Tibial nerve (tissue), 4 donors: ENCODE results near the gene TRIM62. TPM values are rescaled to one million over a fixed set of nuclear protein-coding genes. Genes with fewer than 3 reads are reported as not detected.

Experiments used
- DNase-seq, 2 donors: peaks; one replicate each; pipeline ENCODE4 v3.0.0-alpha.2; 2019; ENCODE audit warnings: low spot score in 2 of 2
- H3K27ac ChIP-seq, 4 donors: fragments of 200-600 bp; sonication (generic) in 3 of 4; one replicate each; pipeline ENCODE4 v1.5.1; 2017 to 2019; ENCODE audit warnings: mild to moderate bottlenecking in 1 of 4
- H3K27me3 ChIP-seq, 2 donors: fragments of 200-600 bp; sonication (generic) in 1 of 2; one replicate each; pipeline versions ENCODE4 v1.5.1 to v1.6.0; 2017 to 2019
- H3K36me3 ChIP-seq, 3 donors: fragments of 200-600 bp; sonication (generic); one replicate each; pipeline ENCODE4 v1.5.1; 2018 to 2019
- H3K4me1 ChIP-seq, 4 donors: fragments of 200-600 bp; sonication (generic) in 3 of 4; one replicate each; pipeline ENCODE4 v1.5.1; 2017 to 2019
- H3K4me3 ChIP-seq, 4 donors: fragments of 200-600 bp; sonication (generic) in 3 of 4; one replicate each; pipeline ENCODE4 v1.5.1; 2017 to 2019; ENCODE audit warnings: mild to moderate bottlenecking in 1 of 4, moderate library complexity in 1 of 4
- H3K9me3 ChIP-seq, 4 donors: fragments of 200-600 bp; sonication (generic) in 3 of 4; one replicate each; pipeline ENCODE4 v1.5.1; 2017 to 2019
- EP300 ChIP-seq, 2 donors: sonication (generic); formaldehyde crosslinking; IDR thresholded peaks; one replicate each; pipeline ENCODE4 v1.6.1; 2017; ENCODE audit warnings: antibody characterized with exemption in 2 of 2, mild to moderate bottlenecking in 1 of 2
- POLR2A ChIP-seq, 2 donors: fragments of 450-650 bp; IDR thresholded peaks; one replicate each; pipeline ENCODE4 v1.6.1; 2017; ENCODE audit warnings: antibody characterized with exemption in 2 of 2, mild to moderate bottlenecking in 2 of 2, moderate library complexity in 2 of 2
- WGBS, 2 donors: methylation state at CpG; one replicate each; pipeline ENCODE4 v1.1.5; 2018; 5-methylcytosine and 5-hydroxymethylcytosine counted together
- total RNA-seq, 4 donors: library from RNA; depleted of rRNA; stranded (reverse); fragments of >200 nt; gene quantifications; one replicate each; pipeline ENCODE4 v1.1.0, GENCODE V29; 2016
- TF ChIP-seq, protein P1 (sequence below), 5 experiments: fragments of 200-600 bp in 3 of 5; fragments of 450-650 bp in 2 of 5; sonication (generic) in 3 of 5; IDR thresholded peaks; one replicate each; pipeline ENCODE4 v1.5.1; 2016 to 2019; ENCODE audit warnings: antibody characterized with exemption in 5 of 5, mild to moderate bottlenecking in 3 of 5, moderate library complexity in 2 of 5

The TRIM62 gene
- 10 to 100 TPM; 11.1 to 14.9 (median 12.2) TPM for total RNA-seq

DNA sequence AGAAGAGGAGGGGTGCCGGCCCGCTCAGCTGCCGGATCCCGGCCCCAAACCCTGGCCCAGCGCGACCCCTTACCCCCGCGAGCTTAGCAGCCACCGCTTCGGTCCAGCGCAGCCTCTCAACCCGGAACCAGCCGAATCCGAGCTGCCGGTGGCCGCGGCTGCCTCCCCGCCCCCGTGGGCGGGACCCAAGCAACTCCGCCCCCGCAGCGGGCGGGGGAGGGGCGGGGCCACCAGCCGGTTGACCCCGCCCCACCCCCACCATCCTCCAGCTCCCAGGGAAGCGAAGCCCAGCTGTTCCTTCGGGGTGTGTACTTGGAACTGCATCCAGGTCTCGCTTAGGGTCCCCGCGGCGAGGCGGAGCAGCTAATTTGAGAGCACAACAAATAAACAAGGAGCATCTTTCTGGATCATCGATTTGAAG, at the start of gene TRIM62:
Gene TRIM62 (minus strand): TSS at position 123 of the 421 bp plus-strand sequence. CDS start 611 bp downstream, outside the sequence.
- Histone ChIP-seq H3K9me3 (no peaks in the 10 kb centered on the region), H3K27ac (peak within 1 kb of the TSS; percentile 41 to 97 (median 82)), H3K4me1 (peaks cover 0 to 23% (median 9%) of the 10 kb centered on the region in 4 donors), H3K27me3 (no peaks in the 10 kb centered on the region), H3K36me3 (peaks cover 0 to 13% (median 0%) of the 10 kb centered on the region in 3 donors), H3K4me3 (peak within 1 kb of the TSS; percentile 45 to 81 (median 74))
- 1% methylated on average over 9 to 24 of the region's 35 CpGs for WGBS, 2 donors
- DNase-seq = peak; percentile 80 to 82
- TF ChIP-seq, protein P1, sequence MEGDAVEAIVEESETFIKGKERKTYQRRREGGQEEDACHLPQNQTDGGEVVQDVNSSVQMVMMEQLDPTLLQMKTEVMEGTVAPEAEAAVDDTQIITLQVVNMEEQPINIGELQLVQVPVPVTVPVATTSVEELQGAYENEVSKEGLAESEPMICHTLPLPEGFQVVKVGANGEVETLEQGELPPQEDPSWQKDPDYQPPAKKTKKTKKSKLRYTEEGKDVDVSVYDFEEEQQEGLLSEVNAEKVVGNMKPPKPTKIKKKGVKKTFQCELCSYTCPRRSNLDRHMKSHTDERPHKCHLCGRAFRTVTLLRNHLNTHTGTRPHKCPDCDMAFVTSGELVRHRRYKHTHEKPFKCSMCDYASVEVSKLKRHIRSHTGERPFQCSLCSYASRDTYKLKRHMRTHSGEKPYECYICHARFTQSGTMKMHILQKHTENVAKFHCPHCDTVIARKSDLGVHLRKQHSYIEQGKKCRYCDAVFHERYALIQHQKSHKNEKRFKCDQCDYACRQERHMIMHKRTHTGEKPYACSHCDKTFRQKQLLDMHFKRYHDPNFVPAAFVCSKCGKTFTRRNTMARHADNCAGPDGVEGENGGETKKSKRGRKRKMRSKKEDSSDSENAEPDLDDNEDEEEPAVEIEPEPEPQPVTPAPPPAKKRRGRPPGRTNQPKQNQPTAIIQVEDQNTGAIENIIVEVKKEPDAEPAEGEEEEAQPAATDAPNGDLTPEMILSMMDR (IDR thresholded peaks at IDR 0.05) = no peak
- peak in 1 of 2 donors; percentile 67 for TF ChIP-seq POLR2A (IDR thresholded peaks at IDR 0.05)
- TF ChIP-seq EP300 (IDR thresholded peaks at IDR 0.05) = peak; percentile 34 to 72

DNA sequence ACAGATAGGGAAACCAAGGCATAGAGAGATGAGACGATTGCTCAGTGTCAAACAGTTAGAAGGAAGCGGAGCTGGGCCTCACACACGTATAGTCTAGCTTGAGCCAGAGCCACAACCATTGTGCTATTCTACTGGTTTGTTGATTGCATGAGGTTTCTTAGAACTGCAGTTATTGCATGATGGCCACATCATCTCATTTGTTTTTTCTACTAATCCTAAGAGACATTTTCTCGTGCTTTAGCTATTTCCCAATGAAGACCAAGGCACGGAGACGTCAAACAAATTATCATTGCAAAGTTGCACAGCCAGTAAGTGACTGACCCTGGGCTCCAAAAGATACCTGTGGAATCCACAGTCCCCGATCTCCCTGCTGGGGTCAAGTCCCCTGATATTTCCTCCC, 49.3 kb upstream of the TRIM62 start:
- H3K27me3 ChIP-seq = no peaks in the 10 kb centered on the region
- WGBS, 2 donors = 85 to 87% methylated on average over 7 of the region's 7 CpGs
- H3K4me3 ChIP-seq = no peak overlapping the region
- H3K27ac ChIP-seq = no peak overlapping the region
- H3K4me1 ChIP-seq = peaks cover 0 to 7% (median 0%) of the 10 kb centered on the region in 4 donors
- H3K36me3 ChIP-seq = no peaks in the 10 kb centered on the region
- TF ChIP-seq EP300 (IDR thresholded peaks at IDR 0.05) = no peak
- DNase-seq = no peak
- H3K9me3 ChIP-seq = no peaks in the 10 kb centered on the region

- H3K27ac ChIP-seq = no peak overlapping the region
- peaks cover 0 to 11% (median 0%) of the 10 kb centered on the region in 4 donors for H3K9me3 ChIP-seq
- WGBS, 2 donors = 17% methylated on average over 5 of the region's 5 CpGs
- TF ChIP-seq, protein P1 (IDR thresholded peaks at IDR 0.05) = no peak
- TF ChIP-seq EP300 (IDR thresholded peaks at IDR 0.05) = no peak
- no peak for TF ChIP-seq POLR2A (IDR thresholded peaks at IDR 0.05)
- DNase-seq = peak; percentile 20 to 89
- H3K27me3 ChIP-seq = no peaks in the 10 kb centered on the region
- no peak overlapping the region for H3K4me3 ChIP-seq
- peaks cover 0 to 7% (median 0%) of the 10 kb centered on the region in 4 donors for H3K4me1 ChIP-seq
- no peaks in the 10 kb centered on the region for H3K36me3 ChIP-seq
Measured at GRCh38 chr1:33228935-33229487, 47.2 kb upstream of the TRIM62 start.

- Histone ChIP-seq H3K9me3 (peaks cover 0 to 18% (median 0%) of the 10 kb centered on the region in 4 donors), H3K4me1 (peaks cover 0 to 18% (median 0%) of the 10 kb centered on the region in 4 donors), H3K4me3 (no peak overlapping the region), H3K27ac (no peak overlapping the region), H3K36me3 (no peaks in the 10 kb centered on the region), H3K27me3 (no peaks in the 10 kb centered on the region)
- no peak for DNase-seq
- 80 to 83% methylated on average over 1 of the region's 1 CpG for WGBS, 2 donors
- TF ChIP-seq, protein P1 (IDR thresholded peaks at IDR 0.05) = no peak
- TF ChIP-seq EP300 (IDR thresholded peaks at IDR 0.05) (no peak), POLR2A (IDR thresholded peaks at IDR 0.05) (no peak)
Measured at GRCh38 chr1:33225586-33225985, 43.7 kb upstream of the TRIM62 start.

- no peak for DNase-seq
- H3K4me1 ChIP-seq = peaks cover 0 to 23% (median 0%) of the 10 kb centered on the region in 4 donors
- no peak overlapping the region for H3K4me3 ChIP-seq
- no peaks in the 10 kb centered on the region for H3K27me3 ChIP-seq
- TF ChIP-seq EP300 (IDR thresholded peaks at IDR 0.05) (no peak), POLR2A (IDR thresholded peaks at IDR 0.05) (no peak)
- TF ChIP-seq, protein P1 (IDR thresholded peaks at IDR 0.05) = no peak
- no peak overlapping the region for H3K27ac ChIP-seq
- H3K9me3 ChIP-seq = peaks cover 0 to 18% (median 0%) of the 10 kb centered on the region in 4 donors
- no peaks in the 10 kb centered on the region for H3K36me3 ChIP-seq
- WGBS, 2 donors = 89 to 92% methylated on average over 2 of the region's 2 CpGs
Measured at GRCh38 chr1:33224166-33224707, 42.4 kb upstream of the TRIM62 start.
